GM21381 (cell line): ENCODE data around the gene MMP28.

ENCODE experiments used
- ATAC-seq: cut with Tn5 transposase; IDR thresholded peaks from one replicate; pipeline ENCODE4 v1.9.1; 2021; ENCODE audit warnings: mild to moderate bottlenecking, moderate library complexity; ENCODE audit not compliant: unreplicated experiment

Gene MMP28

GRCh38 chr17:35795007-35795870 lies at the start of gene MMP28:
TSS of gene MMP28 (minus strand) at chr17:35795641. CDS start at chr17:35795377, 264 bp downstream.
- ATAC-seq: no peak

- no peak for ATAC-seq
These were observed 49.1 kb upstream of the MMP28 start for GRCh38 chr17:35844547-35844946.

- ATAC-seq: no peak
These were observed 48.3 kb upstream of the MMP28 start for GRCh38 chr17:35843698-35844097.

GRCh38 chr17:35842239-35842638 lies 46.8 kb upstream of the MMP28 start:
- no peak for ATAC-seq

GRCh38 chr17:35841505-35841904 lies 46.1 kb upstream of the MMP28 start:
- ATAC-seq: no peak

- no peak for ATAC-seq
These were observed 45.7 kb upstream of the MMP28 start for GRCh38 chr17:35841101-35841500.

GRCh38 chr17:35825206-35825605 lies 29.8 kb upstream of the MMP28 start:
- no peak for ATAC-seq

GRCh38 chr17:35821308-35821707 lies 25.9 kb upstream of the MMP28 start:
- no peak for ATAC-seq

- no peak for ATAC-seq
These were observed 24.0 kb upstream of the MMP28 start for GRCh38 chr17:35819455-35819854.

- ATAC-seq: no peak
These were observed 21.8 kb upstream of the MMP28 start for GRCh38 chr17:35817196-35817595.

GRCh38 chr17:35816723-35817122 lies 21.3 kb upstream of the MMP28 start:
- no peak for ATAC-seq

GRCh38 chr17:35812456-35812855 lies 17.0 kb upstream of the MMP28 start:
- ATAC-seq: no peak

GRCh38 chr17:35811759-35812158 lies 16.3 kb upstream of the MMP28 start:
- ATAC-seq: no peak

GRCh38 chr17:35809855-35810461 lies 14.5 kb upstream of the MMP28 start:
- ATAC-seq: no peak

- ATAC-seq: peak; percentile 91
These were observed 13.8 kb upstream of the MMP28 start, which contains the start of gene TAF15 for GRCh38 chr17:35808962-35809854. TSS of gene TAF15 (plus strand) at chr17:35809484. CDS start at chr17:35809570, 86 bp downstream.

GRCh38 chr17:35808240-35808961 lies 13.0 kb upstream of the MMP28 start:
- no peak for ATAC-seq

GRCh38 chr17:35807371-35808144 lies 12.1 kb upstream of the MMP28 start:
- no peak for ATAC-seq

GRCh38 chr17:35804658-35805192 lies 9.3 kb upstream of the MMP28 start:
- no peak for ATAC-seq

GRCh38 chr17:35801583-35802224 lies 6.3 kb upstream of the MMP28 start:
- no peak for ATAC-seq
